IPS DF 19.7 (cell line): ENCODE results near the gene PKN1.
"Not testable (repeated sequence)": the region's sequence is repeated elsewhere in the genome, so short reads cannot be mapped to it uniquely, and the experiment has no call there.

Experiments
- DNase-seq: peaks from one replicate; pipeline ENCODE4 v3.0.0-alpha.2; 2013; ENCODE audit warnings: low read depth, low spot score

Gene PKN1

GRCh38 chr19:14432791-14433553, at the start of gene PKN1:
Gene PKN1 (plus strand): TSS chr19:14433306. CDS start chr19:14433522, 216 bp downstream.
- no peak for DNase-seq

GRCh38 chr19:14383661-14384555, 49.2 kb upstream of the PKN1 start:
- DNase-seq, result no peak

- no peak for DNase-seq
These were observed 47.6 kb upstream of the PKN1 start for GRCh38 chr19:14385492-14385891.

GRCh38 chr19:14390548-14390947, 42.6 kb upstream of the PKN1 start:
- DNase-seq, result no peak

GRCh38 chr19:14391156-14391821, 41.8 kb upstream of the PKN1 start:
- DNase-seq, result no peak

- DNase-seq, result no peak
These were observed 39.8 kb upstream of the PKN1 start for GRCh38 chr19:14393329-14393728.

- DNase-seq, result no peak
These were observed 38.9 kb upstream of the PKN1 start for GRCh38 chr19:14394167-14394566.

GRCh38 chr19:14395262-14395661, 37.8 kb upstream of the PKN1 start:
- DNase-seq, result no peak

GRCh38 chr19:14395710-14396336, 37.3 kb upstream of the PKN1 start:
- no peak for DNase-seq

GRCh38 chr19:14396730-14397129, 36.4 kb upstream of the PKN1 start:
- not testable (repeated sequence) for DNase-seq

GRCh38 chr19:14397168-14397567, 35.9 kb upstream of the PKN1 start:
- not testable (repeated sequence) for DNase-seq

- DNase-seq, result no peak
These were observed 32.1 kb upstream of the PKN1 start for GRCh38 chr19:14400951-14401431.

GRCh38 chr19:14401468-14402195, 31.5 kb upstream of the PKN1 start:
- no peak for DNase-seq

GRCh38 chr19:14402332-14403144, 30.6 kb upstream of the PKN1 start:
- no peak for DNase-seq

- DNase-seq, result not testable (repeated sequence)
These were observed 29.8 kb upstream of the PKN1 start for GRCh38 chr19:14403145-14403930.

GRCh38 chr19:14404312-14404711, 28.8 kb upstream of the PKN1 start:
- no peak for DNase-seq

GRCh38 chr19:14405380-14405757, 27.7 kb upstream of the PKN1 start:
- no peak for DNase-seq

GRCh38 chr19:14405758-14406644, 27.1 kb upstream of the PKN1 start:
- DNase-seq, result peak; percentile 81
